ENCODE results near the gene SLC30A1. TPM values are rescaled to one million over a fixed set of nuclear protein-coding genes. Genes with fewer than 3 reads are reported as not detected.

Gene SLC30A1
- total and polyA plus RNA-seq, 2 of the 13 experiments (the other 11 are each of a cell fraction or from before 2014, with no cell fraction given): 5.9 to 24.4 TPM

- TF ChIP-seq ZNF124 (CRISPR knock-in tag; IDR thresholded peaks at IDR 0.05) (no peak), GMEB1 (CRISPR knock-in tag; IDR thresholded peaks at IDR 0.05; ENCODE audit: borderline replicate concordance) (peak; percentile 47; the same call in 1 of the 2 replicates), CCDC6 (CRISPR knock-in tag; IDR thresholded peaks at IDR 0.05) (no peak), AKNA (CRISPR knock-in tag; IDR thresholded peaks at IDR 0.05; ENCODE audit: borderline replicate concordance) (no peak), ZXDC (CRISPR knock-in tag; IDR thresholded peaks at IDR 0.05) (peak; percentile 71; the same call in 1 of the 2 replicates), ADNP (CRISPR knock-in tag; IDR thresholded peaks at IDR 0.05) (no peak), GATAD2A (CRISPR knock-in tag; IDR thresholded peaks at IDR 0.05) (no peak; the same call in 1 of the 2 replicates), ZNF326 (CRISPR knock-in tag; IDR thresholded peaks at IDR 0.05; ENCODE audit: borderline replicate concordance) (no peak), MYNN (CRISPR knock-in tag; IDR thresholded peaks at IDR 0.05; ENCODE audit: low read depth) (no peak), HNF4G (IDR thresholded peaks at IDR 0.05; ENCODE audit: borderline replicate concordance, low read depth, low read length) (peak; percentile 56), HNF4G (CRISPR knock-in tag; IDR thresholded peaks at IDR 0.05; ENCODE audit: borderline replicate concordance, low read depth) (no peak), ZMYM4 (CRISPR knock-in tag; IDR thresholded peaks at IDR 0.05) (no peak)
- TF ChIP-seq, protein P1, sequence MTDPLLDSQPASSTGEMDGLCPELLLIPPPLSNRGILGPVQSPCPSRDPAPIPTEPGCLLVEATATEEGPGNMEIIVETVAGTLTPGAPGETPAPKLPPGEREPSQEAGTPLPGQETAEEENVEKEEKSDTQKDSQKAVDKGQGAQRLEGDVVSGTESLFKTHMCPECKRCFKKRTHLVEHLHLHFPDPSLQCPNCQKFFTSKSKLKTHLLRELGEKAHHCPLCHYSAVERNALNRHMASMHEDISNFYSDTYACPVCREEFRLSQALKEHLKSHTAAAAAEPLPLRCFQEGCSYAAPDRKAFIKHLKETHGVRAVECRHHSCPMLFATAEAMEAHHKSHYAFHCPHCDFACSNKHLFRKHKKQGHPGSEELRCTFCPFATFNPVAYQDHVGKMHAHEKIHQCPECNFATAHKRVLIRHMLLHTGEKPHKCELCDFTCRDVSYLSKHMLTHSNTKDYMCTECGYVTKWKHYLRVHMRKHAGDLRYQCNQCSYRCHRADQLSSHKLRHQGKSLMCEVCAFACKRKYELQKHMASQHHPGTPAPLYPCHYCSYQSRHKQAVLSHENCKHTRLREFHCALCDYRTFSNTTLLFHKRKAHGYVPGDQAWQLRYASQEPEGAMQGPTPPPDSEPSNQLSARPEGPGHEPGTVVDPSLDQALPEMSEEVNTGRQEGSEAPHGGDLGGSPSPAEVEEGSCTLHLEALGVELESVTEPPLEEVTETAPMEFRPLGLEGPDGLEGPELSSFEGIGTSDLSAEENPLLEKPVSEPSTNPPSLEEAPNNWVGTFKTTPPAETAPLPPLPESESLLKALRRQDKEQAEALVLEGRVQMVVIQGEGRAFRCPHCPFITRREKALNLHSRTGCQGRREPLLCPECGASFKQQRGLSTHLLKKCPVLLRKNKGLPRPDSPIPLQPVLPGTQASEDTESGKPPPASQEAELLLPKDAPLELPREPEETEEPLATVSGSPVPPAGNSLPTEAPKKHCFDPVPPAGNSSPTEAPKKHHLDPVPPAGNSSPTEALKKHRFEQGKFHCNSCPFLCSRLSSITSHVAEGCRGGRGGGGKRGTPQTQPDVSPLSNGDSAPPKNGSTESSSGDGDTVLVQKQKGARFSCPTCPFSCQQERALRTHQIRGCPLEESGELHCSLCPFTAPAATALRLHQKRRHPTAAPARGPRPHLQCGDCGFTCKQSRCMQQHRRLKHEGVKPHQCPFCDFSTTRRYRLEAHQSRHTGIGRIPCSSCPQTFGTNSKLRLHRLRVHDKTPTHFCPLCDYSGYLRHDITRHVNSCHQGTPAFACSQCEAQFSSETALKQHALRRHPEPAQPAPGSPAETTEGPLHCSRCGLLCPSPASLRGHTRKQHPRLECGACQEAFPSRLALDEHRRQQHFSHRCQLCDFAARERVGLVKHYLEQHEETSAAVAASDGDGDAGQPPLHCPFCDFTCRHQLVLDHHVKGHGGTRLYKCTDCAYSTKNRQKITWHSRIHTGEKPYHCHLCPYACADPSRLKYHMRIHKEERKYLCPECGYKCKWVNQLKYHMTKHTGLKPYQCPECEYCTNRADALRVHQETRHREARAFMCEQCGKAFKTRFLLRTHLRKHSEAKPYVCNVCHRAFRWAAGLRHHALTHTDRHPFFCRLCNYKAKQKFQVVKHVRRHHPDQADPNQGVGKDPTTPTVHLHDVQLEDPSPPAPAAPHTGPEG (CRISPR knock-in tag; IDR thresholded peaks at IDR 0.05): no peak
These were observed 710 bp upstream of the SLC30A1 start (continued) for GRCh38 chr1:211579440-211580302.

All from HepG2 (cell line).